Measurements from ENCODE around the gene TNFSF12.
A peak's percentile ranks its signal among the peaks of the same experiment; 100 is the strongest.

TNFSF12 gene

DNA sequence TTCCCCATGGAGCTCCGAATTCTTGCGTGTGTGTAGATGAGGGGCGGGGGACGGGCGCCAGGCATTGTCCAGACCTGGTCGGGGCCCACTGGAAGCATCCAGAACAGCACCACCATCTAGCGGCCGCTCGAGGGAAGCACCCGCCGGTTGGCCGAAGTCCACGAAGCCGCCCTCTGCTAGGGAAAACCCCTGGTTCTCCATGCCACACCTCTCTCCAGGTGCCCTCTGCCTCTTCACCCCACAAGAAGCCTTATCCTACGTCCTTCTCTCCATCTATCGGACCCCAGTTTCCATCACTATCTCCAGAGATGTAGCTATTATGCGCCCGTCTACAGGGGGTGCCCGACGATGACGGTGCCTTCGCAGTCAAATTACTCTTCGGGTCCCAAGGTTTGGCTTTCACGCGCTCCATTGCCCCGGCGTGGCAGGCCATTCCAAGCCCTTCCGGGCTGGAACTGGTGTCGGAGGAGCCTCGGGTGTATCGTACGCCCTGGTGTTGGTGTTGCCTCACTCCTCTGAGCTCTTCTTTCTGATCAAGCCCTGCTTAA is 12.2 kb downstream of the TNFSF12 start:
- H3K4me3 ChIP-seq (ENCODE audit: low read length), result peak overlapping the region; percentile 77
- TF ChIP-seq, protein P1, sequence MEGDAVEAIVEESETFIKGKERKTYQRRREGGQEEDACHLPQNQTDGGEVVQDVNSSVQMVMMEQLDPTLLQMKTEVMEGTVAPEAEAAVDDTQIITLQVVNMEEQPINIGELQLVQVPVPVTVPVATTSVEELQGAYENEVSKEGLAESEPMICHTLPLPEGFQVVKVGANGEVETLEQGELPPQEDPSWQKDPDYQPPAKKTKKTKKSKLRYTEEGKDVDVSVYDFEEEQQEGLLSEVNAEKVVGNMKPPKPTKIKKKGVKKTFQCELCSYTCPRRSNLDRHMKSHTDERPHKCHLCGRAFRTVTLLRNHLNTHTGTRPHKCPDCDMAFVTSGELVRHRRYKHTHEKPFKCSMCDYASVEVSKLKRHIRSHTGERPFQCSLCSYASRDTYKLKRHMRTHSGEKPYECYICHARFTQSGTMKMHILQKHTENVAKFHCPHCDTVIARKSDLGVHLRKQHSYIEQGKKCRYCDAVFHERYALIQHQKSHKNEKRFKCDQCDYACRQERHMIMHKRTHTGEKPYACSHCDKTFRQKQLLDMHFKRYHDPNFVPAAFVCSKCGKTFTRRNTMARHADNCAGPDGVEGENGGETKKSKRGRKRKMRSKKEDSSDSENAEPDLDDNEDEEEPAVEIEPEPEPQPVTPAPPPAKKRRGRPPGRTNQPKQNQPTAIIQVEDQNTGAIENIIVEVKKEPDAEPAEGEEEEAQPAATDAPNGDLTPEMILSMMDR (conservative IDR thresholded peaks at IDR 0.05; ENCODE audit: low read length), result peak; percentile 77
- peak; percentile 75 for DNase-seq (ENCODE audit: low read depth)

DNA sequence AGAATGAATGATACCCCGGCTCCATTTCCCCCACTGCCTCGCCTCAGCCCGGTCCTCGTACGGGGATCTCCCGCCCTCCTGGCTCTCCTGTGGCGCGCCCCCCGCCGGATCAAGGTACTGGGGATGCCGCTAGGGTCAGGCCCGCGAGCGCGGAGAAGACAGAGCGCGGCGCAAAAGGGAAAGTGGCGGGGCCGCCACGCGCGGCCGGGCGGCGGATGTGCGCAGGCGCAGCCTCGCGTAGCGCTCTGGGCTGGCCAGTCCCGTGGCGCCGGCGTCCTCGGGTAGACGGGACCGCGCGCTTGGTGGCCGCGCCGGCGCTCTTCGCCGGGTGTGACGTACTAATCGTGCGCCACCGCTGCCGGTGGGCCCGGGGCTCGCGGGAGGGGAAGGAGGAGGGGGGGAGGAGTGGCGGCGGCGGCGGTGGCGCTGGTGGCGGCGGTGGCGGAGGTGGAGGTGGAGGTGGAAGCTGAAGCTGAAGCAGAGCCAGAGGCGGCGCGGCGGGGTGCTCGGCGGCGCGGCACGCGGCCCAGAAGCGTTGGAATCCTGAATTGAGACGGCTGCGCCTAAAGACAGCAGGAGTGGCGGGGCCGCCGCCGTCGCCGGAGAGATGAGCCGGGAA is 12.8 kb downstream of the TNFSF12 start, which contains the start of gene SENP3:
SENP3 (plus strand) TSS at position 331 of the 619 bp plus-strand sequence. CDS start 1,158 bp downstream, outside the sequence.
- peak; percentile 87 for DNase-seq (ENCODE audit: low read depth)
- peak within 1 kb of the TSS; percentile 77 for H3K4me3 ChIP-seq (ENCODE audit: low read length)
- TF ChIP-seq, protein P1 (conservative IDR thresholded peaks at IDR 0.05; ENCODE audit: low read length), result no peak

DNA sequence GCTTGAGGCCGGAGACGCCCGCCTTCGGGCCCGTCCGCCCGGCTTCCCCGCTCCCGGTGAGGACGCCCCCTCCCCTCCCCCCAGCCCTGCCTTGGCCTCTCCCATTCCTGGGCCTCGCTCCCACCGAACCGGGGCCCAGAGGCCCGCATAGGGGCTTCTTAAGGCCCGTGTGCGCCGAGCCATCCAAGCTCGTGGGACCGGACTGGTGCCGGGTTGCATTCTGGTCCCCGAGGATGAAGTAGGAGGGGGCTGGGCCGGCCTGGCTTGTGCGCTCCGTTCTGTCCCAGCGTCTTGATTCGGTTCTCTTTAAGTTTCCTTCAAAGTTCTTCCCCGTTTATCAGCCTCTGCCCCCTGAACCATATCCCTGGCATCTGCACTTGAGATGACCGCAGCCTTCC is 13.3 kb downstream of the TNFSF12 start:
- no peak for DNase-seq (ENCODE audit: low read depth)

DNA sequence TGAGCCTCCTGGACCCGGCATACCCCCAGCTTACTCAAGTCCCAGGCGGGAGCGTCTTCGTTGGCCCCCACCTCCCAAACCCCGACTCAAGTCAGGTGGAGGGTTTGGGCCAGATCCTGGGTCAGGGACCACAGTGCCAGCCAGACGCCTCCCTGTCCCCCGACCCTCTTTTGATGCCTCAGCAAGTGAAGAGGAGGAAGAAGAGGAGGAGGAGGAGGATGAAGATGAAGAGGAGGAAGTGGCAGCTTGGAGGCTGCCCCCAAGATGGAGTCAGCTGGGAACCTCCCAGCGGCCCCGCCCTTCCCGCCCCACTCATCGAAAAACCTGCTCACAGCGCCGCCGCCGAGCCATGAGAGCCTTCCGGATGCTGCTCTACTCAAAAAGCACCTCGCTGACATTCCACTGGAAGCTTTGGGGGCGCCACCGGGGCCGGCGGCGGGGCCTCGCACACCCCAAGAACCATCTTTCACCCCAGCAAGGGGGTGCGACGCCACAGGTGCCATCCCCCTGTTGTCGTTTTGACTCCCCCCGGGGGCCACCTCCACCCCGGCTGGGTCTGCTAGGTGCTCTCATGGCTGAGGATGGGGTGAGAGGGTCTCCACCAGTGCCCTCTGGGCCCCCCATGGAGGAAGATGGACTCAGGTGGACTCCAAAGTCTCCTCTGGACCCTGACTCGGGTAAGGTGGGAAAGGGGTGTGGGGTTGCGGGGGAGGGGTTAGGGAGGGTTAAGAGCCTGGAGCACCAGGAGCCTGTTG is 14.4 kb downstream of the TNFSF12 start:
- DNase-seq (ENCODE audit: low read depth), result no peak
- H3K4me3 ChIP-seq (ENCODE audit: low read length), result peak overlapping the region; percentile 77; the same call in 1 of the 2 replicates
- TF ChIP-seq, protein P1 (conservative IDR thresholded peaks at IDR 0.05; ENCODE audit: low read length), result no peak

More for the DNA sequence above, 13.3 kb downstream of the TNFSF12 start:
- TF ChIP-seq, protein P1 (conservative IDR thresholded peaks at IDR 0.05; ENCODE audit: low read length), result no peak
- peak overlapping the region; percentile 77 for H3K4me3 ChIP-seq (ENCODE audit: low read length)

DNA sequence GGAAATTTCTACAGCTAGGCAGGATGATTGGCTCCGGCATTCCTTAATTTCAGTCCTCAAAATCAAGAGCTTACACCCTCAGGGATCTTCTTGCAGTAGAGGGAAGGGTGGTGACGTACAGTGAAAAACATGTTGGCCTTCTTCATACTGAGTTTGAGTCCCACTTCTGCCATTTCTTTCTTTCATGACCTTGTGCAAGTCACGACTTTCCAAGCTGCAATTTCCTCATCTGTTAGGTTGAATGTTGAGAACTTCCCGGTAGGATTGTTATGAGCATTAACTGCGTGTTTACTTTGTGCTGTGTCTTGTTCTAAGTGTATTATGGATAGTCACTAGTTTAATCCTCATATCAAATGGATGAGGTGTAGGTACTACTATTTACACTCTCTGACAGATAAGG is 20.7 kb downstream of the TNFSF12 start:
- no peak for DNase-seq (ENCODE audit: low read depth)
- no peak overlapping the region for H3K4me3 ChIP-seq (ENCODE audit: low read length)
- TF ChIP-seq, protein P1 (conservative IDR thresholded peaks at IDR 0.05; ENCODE audit: low read length), result no peak

DNA sequence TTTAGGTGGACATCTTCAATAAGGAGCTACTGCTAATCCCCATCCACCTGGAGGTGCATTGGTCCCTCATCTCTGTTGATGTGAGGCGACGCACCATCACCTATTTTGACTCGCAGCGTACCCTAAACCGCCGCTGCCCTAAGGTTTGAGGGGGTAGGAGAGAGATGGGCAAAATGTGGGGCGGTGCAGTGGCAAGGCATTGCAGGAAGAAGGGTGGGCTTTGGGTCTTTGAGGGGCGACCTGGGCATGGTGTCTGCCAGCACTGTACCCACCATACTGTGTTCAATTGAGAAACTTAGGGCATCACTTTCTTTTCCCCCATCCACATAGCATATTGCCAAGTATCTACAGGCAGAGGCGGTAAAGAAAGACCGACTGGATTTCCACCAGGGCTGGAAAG is 21.5 kb downstream of the TNFSF12 start:
- no peak overlapping the region for H3K4me3 ChIP-seq (ENCODE audit: low read length)
- no peak for DNase-seq (ENCODE audit: low read depth)
- TF ChIP-seq, protein P1 (conservative IDR thresholded peaks at IDR 0.05; ENCODE audit: low read length), result no peak

DNA sequence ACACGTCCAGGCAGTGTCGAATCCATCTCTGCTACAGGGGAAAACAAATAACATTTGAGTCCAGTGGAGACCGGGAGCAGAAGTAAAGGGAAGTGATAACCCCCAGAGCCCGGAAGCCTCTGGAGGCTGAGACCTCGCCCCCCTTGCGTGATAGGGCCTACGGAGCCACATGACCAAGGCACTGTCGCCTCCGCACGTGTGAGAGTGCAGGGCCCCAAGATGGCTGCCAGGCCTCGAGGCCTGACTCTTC is 23.4 kb downstream of the TNFSF12 start:
- TF ChIP-seq, protein P1 (conservative IDR thresholded peaks at IDR 0.05; ENCODE audit: low read length), result no peak
- H3K4me3 ChIP-seq (ENCODE audit: low read length), result peak overlapping the region; percentile 74
- DNase-seq (ENCODE audit: low read depth), result no peak

Measured in AG10803 (cell line).